Progenitor cell of endocrine pancreas (in vitro differentiated cells): ENCODE results near the gene ARFGAP1. TPM values are rescaled to one million over a fixed set of nuclear protein-coding genes. Genes with fewer than 3 reads are reported as not detected.

Experiments
- DNase-seq: peaks from one replicate; pipeline ENCODE4 v3.0.0; 2021; ENCODE audit warnings: low spot score; ENCODE audit not compliant: unreplicated experiment
- H3K27ac Mint-ChIP-seq: 2 replicates; pipeline ENCODE4 v1.8.0; 2021; ENCODE audit warnings: mild to moderate bottlenecking, moderate library complexity, mixed read lengths
- H3K27me3 Mint-ChIP-seq: 2 replicates; pipeline ENCODE4 v1.8.0; 2021; ENCODE audit warnings: mixed read lengths
- H3K36me3 Mint-ChIP-seq: 2 replicates; pipeline ENCODE4 v1.8.0; 2022; ENCODE audit warnings: mixed read lengths; ENCODE audit not compliant: insufficient read depth
- H3K4me1 Mint-ChIP-seq: 2 replicates; pipeline ENCODE4 v1.8.0; 2021; ENCODE audit warnings: low read depth, mixed read lengths
- H3K4me3 Mint-ChIP-seq: 2 replicates; pipeline ENCODE4 v1.8.0; 2021; ENCODE audit warnings: low read depth, mild to moderate bottlenecking, moderate library complexity, mixed read lengths
- H3K9me3 Mint-ChIP-seq: 2 replicates; pipeline ENCODE4 v1.8.0; 2021; ENCODE audit warnings: low read depth, mixed read lengths
- total RNA-seq: library from RNA; stranded (reverse); gene quantifications from 2 replicates; pipeline ENCODE4 v1.2.1, GENCODE V29; 2021
- TF ChIP-seq, protein P1 (sequence below): fragments of 200-600 bp; sonication (generic); IDR thresholded peaks from one replicate; pipeline ENCODE4 v1.5.0; 2021; ENCODE audit warnings: antibody characterized with exemption, mild to moderate bottlenecking; ENCODE audit not compliant: unreplicated experiment

Gene ARFGAP1
- total RNA-seq, 1 donor from 2014 or later: 119 TPM

DNA sequence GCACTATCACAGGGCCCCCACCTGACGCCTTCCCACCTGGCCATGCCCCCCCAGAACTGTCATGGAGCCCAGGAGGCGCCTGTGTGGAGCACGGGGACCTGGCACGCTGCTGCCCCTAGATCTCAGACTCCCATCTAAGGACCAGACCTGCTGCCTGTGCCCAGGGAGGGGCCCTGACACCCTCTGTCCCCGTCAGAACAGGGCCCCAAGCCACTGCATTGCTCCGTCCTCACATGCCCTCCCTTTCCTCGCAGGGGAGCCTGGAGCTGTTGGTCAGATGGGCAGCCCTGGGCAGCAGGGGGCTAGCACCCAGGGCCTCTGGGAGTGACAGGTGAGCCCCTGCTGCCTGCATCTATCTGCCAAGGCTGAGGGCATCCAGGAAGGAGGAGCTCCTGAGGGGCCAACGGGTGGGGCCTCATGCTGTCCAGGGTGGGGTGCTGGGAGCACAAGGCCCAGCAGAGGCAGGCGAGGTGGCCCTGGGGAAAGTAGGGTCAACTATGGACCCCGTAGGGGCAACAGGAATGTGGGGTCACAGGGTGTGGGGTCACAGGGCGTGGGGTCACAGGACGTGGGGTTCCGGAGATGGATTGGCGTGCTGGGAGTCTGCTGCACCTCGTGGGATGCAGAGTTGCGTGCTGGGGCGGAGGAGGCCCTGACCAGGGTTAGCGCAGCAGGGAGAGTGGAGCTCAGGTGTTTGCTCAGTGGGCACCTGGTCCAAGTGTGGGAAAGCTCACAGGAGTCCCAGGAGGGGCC lies 56.9 kb downstream of the ARFGAP1 start:
- Mint-ChIP-seq H3K36me3 (no peaks in the 10 kb centered on the region), H3K9me3 (peaks cover 7% of the 10 kb centered on the region), H3K27ac (no peak overlapping the region), H3K27me3 (peaks cover 9% of the 10 kb centered on the region), H3K4me1 (no peaks in the 10 kb centered on the region), H3K4me3 (no peak overlapping the region)
- DNase-seq: no peak
- TF ChIP-seq, protein P1, sequence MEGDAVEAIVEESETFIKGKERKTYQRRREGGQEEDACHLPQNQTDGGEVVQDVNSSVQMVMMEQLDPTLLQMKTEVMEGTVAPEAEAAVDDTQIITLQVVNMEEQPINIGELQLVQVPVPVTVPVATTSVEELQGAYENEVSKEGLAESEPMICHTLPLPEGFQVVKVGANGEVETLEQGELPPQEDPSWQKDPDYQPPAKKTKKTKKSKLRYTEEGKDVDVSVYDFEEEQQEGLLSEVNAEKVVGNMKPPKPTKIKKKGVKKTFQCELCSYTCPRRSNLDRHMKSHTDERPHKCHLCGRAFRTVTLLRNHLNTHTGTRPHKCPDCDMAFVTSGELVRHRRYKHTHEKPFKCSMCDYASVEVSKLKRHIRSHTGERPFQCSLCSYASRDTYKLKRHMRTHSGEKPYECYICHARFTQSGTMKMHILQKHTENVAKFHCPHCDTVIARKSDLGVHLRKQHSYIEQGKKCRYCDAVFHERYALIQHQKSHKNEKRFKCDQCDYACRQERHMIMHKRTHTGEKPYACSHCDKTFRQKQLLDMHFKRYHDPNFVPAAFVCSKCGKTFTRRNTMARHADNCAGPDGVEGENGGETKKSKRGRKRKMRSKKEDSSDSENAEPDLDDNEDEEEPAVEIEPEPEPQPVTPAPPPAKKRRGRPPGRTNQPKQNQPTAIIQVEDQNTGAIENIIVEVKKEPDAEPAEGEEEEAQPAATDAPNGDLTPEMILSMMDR: no peak

DNA sequence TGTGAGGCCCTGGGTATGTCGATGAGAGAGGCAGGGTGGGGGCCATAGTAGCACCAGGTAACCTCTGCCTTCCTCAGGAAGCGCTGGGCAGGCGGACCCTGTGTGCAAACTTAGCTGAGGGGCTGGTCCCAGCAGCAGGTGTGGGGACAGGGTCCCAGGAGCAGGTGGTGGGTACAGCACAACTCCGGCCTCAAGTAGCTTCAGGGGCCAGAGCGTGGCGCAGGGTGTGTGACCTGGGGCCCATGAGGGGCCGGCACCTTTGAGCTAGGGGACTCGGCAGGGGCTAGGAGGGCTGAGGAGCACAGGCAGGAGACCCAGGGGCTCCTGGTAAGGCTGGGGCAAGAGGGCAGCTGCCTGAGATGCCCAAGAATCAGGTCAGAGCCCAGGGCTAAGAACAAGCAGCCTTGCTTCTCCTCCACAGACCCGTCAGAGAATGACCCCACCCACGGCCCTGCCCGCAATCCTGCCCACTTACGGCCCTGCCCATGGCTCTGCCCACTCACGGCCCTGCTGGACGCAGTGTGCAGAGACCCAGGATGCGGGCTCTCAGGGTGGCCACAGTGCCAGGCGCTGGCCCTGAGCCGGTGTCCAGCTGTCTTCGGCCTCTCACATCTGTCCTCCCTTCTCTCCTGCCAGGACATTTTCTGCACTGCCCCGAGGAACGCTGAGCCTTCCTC lies 57.6 kb downstream of the ARFGAP1 start:
- no peaks in the 10 kb centered on the region for H3K4me1 Mint-ChIP-seq
- no peaks in the 10 kb centered on the region for H3K36me3 Mint-ChIP-seq
- no peak for DNase-seq
- peaks cover 9% of the 10 kb centered on the region for H3K27me3 Mint-ChIP-seq
- peaks cover 7% of the 10 kb centered on the region for H3K9me3 Mint-ChIP-seq
- no peak overlapping the region for H3K27ac Mint-ChIP-seq
- TF ChIP-seq, protein P1: no peak
- no peak overlapping the region for H3K4me3 Mint-ChIP-seq

DNA sequence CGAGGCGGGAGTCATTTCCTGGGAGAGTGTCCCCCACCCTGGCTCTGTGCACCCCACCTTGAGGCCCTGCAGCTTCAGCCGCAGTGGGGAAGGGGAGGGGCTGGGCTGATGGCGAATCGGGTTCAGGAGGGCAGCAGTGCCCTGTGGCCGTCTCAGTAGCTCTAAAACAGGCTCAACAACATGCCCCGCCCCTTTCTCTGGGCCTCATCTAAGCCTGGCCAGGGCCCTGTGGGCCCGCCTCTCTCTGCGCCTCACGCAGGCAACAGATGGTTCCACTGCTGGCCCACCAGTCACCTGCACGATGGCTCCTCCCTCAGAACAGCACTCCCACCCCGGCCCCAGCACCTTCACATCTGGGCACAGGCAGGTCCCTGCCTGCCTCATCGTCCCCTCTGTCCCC lies 58.3 kb downstream of the ARFGAP1 start:
- TF ChIP-seq, protein P1: no peak
- no peak for DNase-seq
- Mint-ChIP-seq H3K27ac (no peak overlapping the region), H3K9me3 (peaks cover 7% of the 10 kb centered on the region), H3K27me3 (peaks cover 14% of the 10 kb centered on the region), H3K4me3 (no peak overlapping the region), H3K36me3 (no peaks in the 10 kb centered on the region), H3K4me1 (no peaks in the 10 kb centered on the region)

DNA sequence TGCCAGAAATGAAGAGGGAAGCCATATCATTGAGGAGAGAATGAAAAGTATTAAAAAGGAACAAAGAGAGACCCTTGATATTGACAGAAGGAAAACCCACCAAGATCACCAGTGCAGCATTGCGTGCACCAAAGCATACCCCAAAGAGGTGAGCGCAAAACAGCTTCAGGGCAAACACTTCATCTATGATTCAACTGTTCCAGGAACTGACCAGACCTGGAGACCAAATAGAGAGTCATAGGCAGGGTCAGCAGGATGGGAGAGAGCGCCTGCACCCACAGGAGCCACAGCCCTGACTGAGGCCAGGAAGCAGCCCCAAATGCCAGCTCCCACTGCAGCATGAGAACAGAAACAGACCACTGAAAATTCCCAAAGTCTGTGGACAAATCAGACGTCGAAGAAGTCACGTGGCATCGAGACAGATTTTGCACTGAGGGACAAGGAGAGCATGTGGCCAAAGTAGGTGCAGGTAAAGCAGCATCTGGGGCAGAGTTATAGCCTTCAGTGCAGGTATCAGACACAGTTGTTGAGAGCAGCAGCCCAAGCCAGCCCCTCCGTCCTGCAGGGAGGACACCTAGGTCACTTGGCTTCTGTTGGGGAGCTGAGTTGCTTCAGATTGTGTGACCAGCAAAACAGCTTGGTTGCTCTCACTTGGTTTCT lies 59.3 kb downstream of the ARFGAP1 start:
- H3K27ac Mint-ChIP-seq: no peak overlapping the region
- H3K27me3 Mint-ChIP-seq: peaks cover 18% of the 10 kb centered on the region
- TF ChIP-seq, protein P1: no peak
- no peaks in the 10 kb centered on the region for H3K4me1 Mint-ChIP-seq
- DNase-seq: no peak
- no peak overlapping the region for H3K4me3 Mint-ChIP-seq
- H3K36me3 Mint-ChIP-seq: no peaks in the 10 kb centered on the region
- peaks cover 7% of the 10 kb centered on the region for H3K9me3 Mint-ChIP-seq

DNA sequence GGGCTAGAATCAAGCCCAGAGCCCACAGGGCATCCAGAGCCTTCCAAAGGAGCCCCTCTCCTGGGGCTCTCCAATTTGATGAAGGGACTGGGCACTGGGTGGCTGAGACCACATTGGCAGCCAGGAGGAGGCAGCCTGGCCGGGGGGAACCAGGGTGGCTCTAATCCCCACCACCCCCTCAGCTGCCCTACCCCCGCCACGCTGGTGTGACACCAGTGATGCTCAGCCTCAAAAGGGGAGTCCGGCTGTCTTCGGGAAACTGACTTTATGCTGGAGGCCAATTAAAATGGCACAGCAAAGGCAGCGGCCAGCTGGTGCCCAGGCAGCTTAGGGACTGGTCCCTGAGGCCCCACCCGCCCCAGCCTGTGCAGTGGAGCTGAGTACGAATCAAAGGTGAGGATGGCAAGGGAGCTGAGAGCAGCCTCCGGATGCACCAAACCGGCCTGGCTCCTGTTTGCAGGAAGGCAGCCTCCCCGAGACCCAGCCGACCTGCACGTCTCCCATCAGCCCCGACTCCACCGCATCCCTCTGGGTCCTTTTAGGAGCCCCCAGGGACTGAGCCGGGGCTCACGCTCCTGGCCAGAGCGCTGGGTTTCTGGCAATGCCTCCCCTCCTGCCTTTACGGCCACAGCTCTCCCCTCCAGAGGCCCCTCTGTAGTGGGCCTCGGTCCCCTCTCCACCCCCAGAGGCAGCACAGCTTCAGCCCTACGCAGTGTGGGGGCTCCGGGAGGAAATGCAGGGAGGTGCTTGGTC lies 60.1 kb downstream of the ARFGAP1 start:
- H3K36me3 Mint-ChIP-seq: no peaks in the 10 kb centered on the region
- H3K4me1 Mint-ChIP-seq: no peaks in the 10 kb centered on the region
- H3K9me3 Mint-ChIP-seq: peaks cover 7% of the 10 kb centered on the region
- H3K27me3 Mint-ChIP-seq: peaks cover 25% of the 10 kb centered on the region
- H3K4me3 Mint-ChIP-seq: no peak overlapping the region
- H3K27ac Mint-ChIP-seq: no peak overlapping the region
- no peak for DNase-seq
- TF ChIP-seq, protein P1: no peak
